Stimulated activated CD4-positive, alpha-beta T cell treated with anti-CD3 and anti-CD28 coated beads, Interleukin-1b, Interleukin-23, amount 100 ng/mL, for 48 hours (primary cell): ENCODE results near the gene CABP4.

Experiments used
- DNase-seq: peaks from one replicate; pipeline ENCODE4 v3.0.0-alpha.2; 2020

CABP4 gene

GRCh38 chr11:67455054-67455453 is at the start of gene CABP4:
CABP4 (plus strand) TSS chr11:67455354; CDS start chr11:67455424, 70 bp downstream.
- DNase-seq = no peak

- no peak for DNase-seq
Observed at GRCh38 chr11:67405688-67406339, 49.3 kb upstream of the CABP4 start.

GRCh38 chr11:67406420-67406968 is 48.7 kb upstream of the CABP4 start:
- no peak for DNase-seq

- DNase-seq = no peak
Observed at GRCh38 chr11:67406969-67407687, 48.0 kb upstream of the CABP4 start.

- no peak for DNase-seq
Observed at GRCh38 chr11:67407688-67408163, 47.4 kb upstream of the CABP4 start.

- DNase-seq = no peak
Observed at GRCh38 chr11:67408437-67409200, 46.5 kb upstream of the CABP4 start.

GRCh38 chr11:67409261-67409666 is 45.9 kb upstream of the CABP4 start:
- peak; percentile 69 for DNase-seq

GRCh38 chr11:67409781-67410368 is 45.3 kb upstream of the CABP4 start:
- DNase-seq = no peak

- no peak for DNase-seq
Observed at GRCh38 chr11:67410369-67410831, 44.8 kb upstream of the CABP4 start.

- DNase-seq = no peak
Observed at GRCh38 chr11:67410984-67411784, 44.0 kb upstream of the CABP4 start.

- DNase-seq = no peak
Observed at GRCh38 chr11:67411785-67412152, 43.4 kb upstream of the CABP4 start.

GRCh38 chr11:67412495-67413179 is 42.5 kb upstream of the CABP4 start:
- DNase-seq = no peak

GRCh38 chr11:67413266-67413849 is 41.8 kb upstream of the CABP4 start:
- no peak for DNase-seq

GRCh38 chr11:67415501-67416304 is 39.5 kb upstream of the CABP4 start, which contains the start of gene CARNS1:
CARNS1 (plus strand) TSS chr11:67415678; CDS start chr11:67416200, 522 bp downstream.
- DNase-seq = no peak

- peak; percentile 58 for DNase-seq
Observed at GRCh38 chr11:67416416-67417335, 38.5 kb upstream of the CABP4 start.

GRCh38 chr11:67417425-67417824 is 37.7 kb upstream of the CABP4 start:
- no peak for DNase-seq

- no peak for DNase-seq
Observed at GRCh38 chr11:67418476-67419281, 36.5 kb upstream of the CABP4 start.
